SK-N-MC (cell line): ENCODE measurements around the gene CUX1.

Experiments
- DNase-seq: peaks from one replicate; pipeline ENCODE4 v3.0.0-alpha.2; 2011; ENCODE audit warnings: low read depth, low spot score
- H3K27ac ChIP-seq: fragments of 200-600 bp; sonication (generic); 2 replicates; pipeline ENCODE4 v1.5.1; 2016; ENCODE audit warnings: mixed run types
- H3K36me3 ChIP-seq: fragments of 200-600 bp; sonication (generic); 2 replicates; pipeline ENCODE4 v1.6.1; 2017; ENCODE audit warnings: antibody characterized with exemption, low read length, mixed read lengths; ENCODE audit not compliant: insufficient read depth
- H3K4me3 ChIP-seq: fragments of 200-600 bp; sonication (generic); 2 replicates; pipeline ENCODE4 v1.5.1; 2016
- H3K9ac ChIP-seq: fragments of 200-600 bp; sonication (generic); 2 replicates; pipeline ENCODE4 v1.8.0; 2017; ENCODE audit warnings: mixed run types, mixed read lengths; ENCODE audit not compliant: insufficient read length
- H3K9me3 ChIP-seq: fragments of 200-600 bp; sonication (generic); 2 replicates; pipeline ENCODE4 v1.6.1; 2017; ENCODE audit warnings: low read depth, mild to moderate bottlenecking, antibody characterized with exemption, low read length, moderate library complexity, mixed read lengths
- EZH2 ChIP-seq: fragments of 200-600 bp; sonication (generic); IDR thresholded peaks from one replicate; pipeline ENCODE4 v1.6.1; 2017; ENCODE audit warnings: antibody characterized with exemption
- FOXP2 ChIP-seq: optimal IDR thresholded peaks from 2 replicates; pipeline ENCODE3; 2011; ENCODE audit warnings: mild to moderate bottlenecking, moderate library complexity; ENCODE audit not compliant: insufficient read depth; ENCODE audit errors: extremely low read length, control extremely low read depth
- POLR2AphosphoS5 ChIP-seq: IDR thresholded peaks from 2 replicates; pipeline ENCODE4 v1.6.1; 2012; ENCODE audit warnings: mild to moderate bottlenecking, low read depth, low read length, borderline replicate concordance

Gene CUX1

GRCh38 chr7:102215711-102216110 lies 398.3 kb downstream of the CUX1 start:
- no peak for TF ChIP-seq EZH2
- TF ChIP-seq FOXP2, result no peak
- no peak for TF ChIP-seq POLR2AphosphoS5
- H3K27ac ChIP-seq, result no peak overlapping the region
- H3K4me3 ChIP-seq, result no peak overlapping the region
- no peaks in the 10 kb centered on the region for H3K9me3 ChIP-seq
- no peak for DNase-seq
- no peak overlapping the region for H3K9ac ChIP-seq
- H3K36me3 ChIP-seq, result no peaks in the 10 kb centered on the region

GRCh38 chr7:102216573-102217314 lies 399.3 kb downstream of the CUX1 start:
- Histone ChIP-seq H3K36me3 (no peaks in the 10 kb centered on the region), H3K4me3 (no peak overlapping the region), H3K9ac (no peak overlapping the region), H3K27ac (no peak overlapping the region), H3K9me3 (no peaks in the 10 kb centered on the region)
- no peak for DNase-seq
- TF ChIP-seq POLR2AphosphoS5, result no peak
- TF ChIP-seq FOXP2, result no peak
- TF ChIP-seq EZH2, result no peak

GRCh38 chr7:102220229-102220850 lies 402.9 kb downstream of the CUX1 start:
- DNase-seq, result no peak
- Histone ChIP-seq H3K9ac (no peak overlapping the region), H3K27ac (no peak overlapping the region), H3K36me3 (no peaks in the 10 kb centered on the region), H3K9me3 (no peaks in the 10 kb centered on the region), H3K4me3 (no peak overlapping the region)
- TF ChIP-seq POLR2AphosphoS5 (no peak), FOXP2 (no peak), EZH2 (no peak)

GRCh38 chr7:102220960-102221800 lies 403.8 kb downstream of the CUX1 start:
- no peak overlapping the region for H3K4me3 ChIP-seq
- H3K36me3 ChIP-seq, result no peaks in the 10 kb centered on the region
- H3K9ac ChIP-seq, result no peak overlapping the region
- no peak for DNase-seq
- H3K9me3 ChIP-seq, result no peaks in the 10 kb centered on the region
- no peak overlapping the region for H3K27ac ChIP-seq
- TF ChIP-seq EZH2, result no peak
- TF ChIP-seq FOXP2, result no peak
- TF ChIP-seq POLR2AphosphoS5, result no peak

GRCh38 chr7:102221961-102222360 lies 404.5 kb downstream of the CUX1 start:
- Histone ChIP-seq H3K27ac (no peak overlapping the region), H3K9ac (no peak overlapping the region), H3K36me3 (no peaks in the 10 kb centered on the region), H3K4me3 (no peak overlapping the region), H3K9me3 (no peaks in the 10 kb centered on the region)
- DNase-seq, result no peak
- TF ChIP-seq POLR2AphosphoS5 (no peak), FOXP2 (no peak), EZH2 (no peak)

- Histone ChIP-seq H3K4me3 (no peak overlapping the region), H3K27ac (no peak overlapping the region), H3K9ac (no peak overlapping the region), H3K36me3 (no peaks in the 10 kb centered on the region), H3K9me3 (no peaks in the 10 kb centered on the region)
- DNase-seq, result no peak
- TF ChIP-seq EZH2 (no peak), FOXP2 (no peak), POLR2AphosphoS5 (no peak)
Observed at GRCh38 chr7:102222445-102222844, 405.0 kb downstream of the CUX1 start.

GRCh38 chr7:102223184-102223583 lies 405.8 kb downstream of the CUX1 start:
- H3K9ac ChIP-seq, result no peak overlapping the region
- H3K36me3 ChIP-seq, result no peaks in the 10 kb centered on the region
- H3K4me3 ChIP-seq, result no peak overlapping the region
- H3K27ac ChIP-seq, result no peak overlapping the region
- no peak for DNase-seq
- no peaks in the 10 kb centered on the region for H3K9me3 ChIP-seq
- TF ChIP-seq POLR2AphosphoS5 (no peak), EZH2 (no peak)

GRCh38 chr7:102225025-102225424 lies 407.6 kb downstream of the CUX1 start:
- H3K9ac ChIP-seq, result no peak overlapping the region
- H3K36me3 ChIP-seq, result no peaks in the 10 kb centered on the region; the same call in 1 of the 2 replicates
- TF ChIP-seq EZH2 (no peak), FOXP2 (no peak)
- DNase-seq, result no peak
- no peak overlapping the region for H3K4me3 ChIP-seq
- H3K27ac ChIP-seq, result no peak overlapping the region
- no peaks in the 10 kb centered on the region for H3K9me3 ChIP-seq

GRCh38 chr7:102227371-102227770 lies 409.9 kb downstream of the CUX1 start:
- no peak for DNase-seq
- no peaks in the 10 kb centered on the region for H3K9me3 ChIP-seq
- TF ChIP-seq POLR2AphosphoS5, result no peak
- TF ChIP-seq FOXP2, result no peak
- TF ChIP-seq EZH2, result no peak
- H3K36me3 ChIP-seq, result no peaks in the 10 kb centered on the region; the same call in 1 of the 2 replicates
- no peak overlapping the region for H3K27ac ChIP-seq
- no peak overlapping the region for H3K9ac ChIP-seq
- H3K4me3 ChIP-seq, result no peak overlapping the region
